HG03342 (cell line): ENCODE data around the gene CAPN5.
"Not testable (repeated sequence)": the region's sequence is repeated elsewhere in the genome, so short reads cannot be mapped to it uniquely, and the experiment has no call there.

ENCODE experiments used
- ATAC-seq: cut with Tn5 transposase; IDR thresholded peaks from one replicate; pipeline ENCODE4 v1.9.1; 2021; ENCODE audit warnings: mild to moderate bottlenecking, moderate library complexity; ENCODE audit not compliant: unreplicated experiment

CAPN5 gene

DNA sequence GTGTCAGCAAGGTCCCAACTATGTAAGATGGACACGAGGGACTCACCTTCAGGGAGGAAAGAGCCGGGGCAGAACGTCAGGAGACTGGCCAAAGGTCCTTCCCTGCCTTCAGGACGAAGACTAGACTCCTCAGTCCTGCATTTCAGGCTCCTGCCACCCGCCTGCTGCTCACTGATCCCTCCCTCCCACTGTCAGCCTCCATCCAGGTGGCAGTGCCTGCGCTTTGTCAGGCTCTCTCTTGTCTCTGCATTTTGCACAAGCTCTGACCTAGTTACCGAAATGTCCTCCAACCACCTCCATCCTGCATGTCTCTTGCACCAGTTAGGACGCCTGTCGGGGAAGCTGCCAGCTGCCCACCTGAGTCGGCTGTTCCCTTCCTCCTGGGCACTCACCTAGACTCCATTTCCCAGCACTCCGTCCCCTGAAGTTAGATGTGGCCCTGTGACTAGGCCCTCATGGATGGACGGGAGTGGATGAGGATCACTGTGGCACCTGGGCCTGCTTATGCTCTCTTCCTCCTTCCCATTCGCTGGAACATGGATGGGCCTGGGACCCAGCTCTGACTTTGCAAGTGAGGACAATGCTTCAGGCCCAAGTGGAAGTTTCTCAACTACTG is 24.6 kb upstream of the CAPN5 start:
- no peak for ATAC-seq

DNA sequence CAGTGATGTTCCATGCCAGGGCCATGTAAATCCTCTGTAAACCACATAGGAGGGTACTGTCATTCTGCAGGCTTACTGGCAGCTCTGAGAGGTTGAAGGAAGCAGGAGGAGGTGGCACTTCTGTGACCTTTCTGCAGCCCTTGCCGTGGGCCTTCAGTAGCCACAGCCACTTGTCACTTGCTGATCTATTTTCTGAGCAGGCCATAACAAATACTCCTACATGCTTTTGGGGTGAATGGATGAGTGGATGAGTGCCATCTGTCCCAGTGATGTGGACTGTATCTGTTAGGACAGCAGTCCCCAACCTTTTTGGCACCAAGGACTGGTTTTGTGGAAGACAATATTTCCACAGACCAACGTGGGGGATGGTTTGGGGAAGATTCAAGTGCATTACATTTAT is 22.4 kb upstream of the CAPN5 start:
- no peak for ATAC-seq

DNA sequence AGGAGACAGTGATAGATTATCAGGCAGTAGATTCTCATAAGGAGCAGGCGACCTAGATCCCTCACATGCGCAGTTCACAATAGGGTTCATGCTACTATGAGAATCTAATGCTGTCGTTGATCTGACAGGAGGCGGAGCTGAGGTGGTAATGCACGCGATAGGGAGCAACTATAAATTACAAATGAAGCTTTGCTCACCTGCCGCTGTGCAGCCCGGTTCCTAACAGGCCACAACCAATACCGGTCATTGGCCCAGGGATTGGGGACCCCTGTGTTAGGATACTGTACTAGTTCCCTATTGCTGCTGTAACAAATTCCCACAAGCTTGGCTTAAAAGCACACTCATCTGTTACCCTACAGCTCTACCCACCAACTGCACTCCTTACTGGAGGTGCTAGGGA is 21.9 kb upstream of the CAPN5 start:
- no peak for ATAC-seq

DNA sequence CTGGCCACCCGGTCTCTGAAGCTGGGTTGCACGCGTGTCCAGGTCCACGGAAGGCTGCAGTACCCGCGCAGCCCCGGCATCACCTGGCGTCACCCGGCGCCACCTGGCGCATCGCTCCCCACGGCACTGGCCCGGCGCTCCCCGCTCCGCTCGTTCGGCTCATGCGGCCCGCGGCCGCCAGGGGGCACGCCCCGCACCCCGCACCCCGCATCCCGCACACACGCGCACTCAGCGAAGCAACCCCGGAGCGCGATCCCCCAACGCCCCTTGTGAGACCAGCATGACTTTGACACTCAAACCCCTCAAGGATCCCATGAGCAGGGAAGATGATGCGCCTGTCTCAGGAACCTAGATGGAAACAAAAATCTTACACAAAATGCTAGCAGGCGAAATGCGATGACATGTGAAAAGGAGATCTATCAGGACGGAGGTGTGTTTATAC is 20.7 kb upstream of the CAPN5 start:
- no peak for ATAC-seq

DNA sequence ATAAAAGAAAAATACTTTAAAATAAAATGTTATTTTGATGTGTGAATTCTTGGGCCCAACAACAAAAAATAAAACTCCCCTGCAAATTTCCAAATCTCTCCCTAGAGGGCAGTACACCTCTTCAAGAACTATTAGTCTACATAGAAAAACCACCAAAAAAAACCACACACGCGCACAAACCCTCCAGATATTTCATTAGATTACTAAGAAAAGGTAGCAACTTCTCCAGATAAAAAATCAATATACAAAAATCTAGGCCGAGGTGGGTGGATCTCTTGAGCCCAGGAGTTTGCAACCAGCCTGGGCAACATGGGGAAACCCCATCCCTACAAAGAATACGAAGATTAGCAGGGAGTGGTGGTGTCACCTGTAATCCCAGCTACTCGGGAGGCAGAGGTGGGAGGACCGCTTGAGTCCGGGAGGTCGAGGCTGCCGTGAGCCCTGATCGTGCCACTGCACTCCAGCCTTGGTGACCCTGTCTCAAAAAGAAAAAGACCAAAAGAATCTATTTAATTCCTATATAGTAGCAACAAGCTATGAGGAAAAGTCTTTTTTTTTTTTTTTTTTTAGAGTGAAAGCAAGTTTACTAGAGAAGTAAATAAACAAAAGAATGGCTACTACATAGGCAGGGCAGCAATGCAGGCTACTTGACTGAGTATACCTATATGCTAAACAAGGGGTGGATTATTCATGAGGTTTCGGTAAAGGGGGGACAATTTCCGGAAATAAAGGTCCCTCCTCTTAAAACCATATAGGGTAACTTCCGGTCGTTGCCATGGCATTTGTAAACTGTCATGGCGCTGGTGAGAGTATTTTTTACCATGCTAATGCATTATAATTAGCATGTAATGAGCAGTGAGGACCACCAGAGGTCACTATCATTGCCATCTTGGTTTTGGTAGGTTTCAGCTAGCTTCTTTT is 19.5 kb upstream of the CAPN5 start:
- peak; percentile 80 for ATAC-seq

DNA sequence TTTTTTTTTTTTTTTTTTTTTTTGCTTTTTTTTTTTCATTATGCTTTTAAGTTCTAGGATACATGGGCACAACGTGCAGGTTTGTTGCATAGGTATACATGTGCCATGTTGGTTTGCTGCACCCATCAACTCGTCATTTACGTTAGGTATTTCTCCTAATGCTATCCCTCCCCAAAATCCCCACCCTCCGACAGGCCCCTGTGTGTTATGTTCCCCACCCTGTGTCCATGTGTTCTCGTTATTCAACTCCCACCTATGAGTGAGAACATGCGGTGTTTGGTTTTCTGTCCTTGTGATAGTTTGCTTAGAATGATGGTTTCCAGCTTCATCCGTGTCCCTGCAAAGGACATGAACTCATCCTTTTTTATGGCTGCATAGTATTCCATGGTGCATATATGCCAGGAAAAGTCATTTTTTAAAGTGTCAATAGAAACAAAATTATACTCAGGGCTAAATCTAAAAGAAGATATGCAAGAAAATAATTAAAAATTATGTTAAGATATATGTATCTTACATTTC is 18.8 kb upstream of the CAPN5 start:
- ATAC-seq = not testable (repeated sequence)

DNA sequence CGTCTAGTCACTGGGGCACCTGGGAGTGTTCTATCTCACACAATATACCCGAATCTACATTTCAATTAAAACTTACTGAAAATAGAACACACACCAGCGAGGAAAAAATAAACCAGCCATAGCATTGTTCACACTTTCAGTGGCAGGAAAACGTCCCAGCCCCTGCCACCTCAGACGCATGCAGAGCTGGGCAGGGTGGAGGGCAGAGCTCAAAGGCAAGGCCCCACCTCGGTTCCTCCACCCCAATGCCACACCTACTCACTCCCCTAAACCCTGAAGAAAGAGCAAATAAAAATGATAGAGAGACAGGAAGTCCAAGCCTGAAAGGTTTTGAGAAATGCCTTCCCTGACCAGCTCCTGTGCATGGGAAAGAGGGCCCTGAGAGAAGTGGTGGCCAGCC is 17.7 kb upstream of the CAPN5 start:
- no peak for ATAC-seq

DNA sequence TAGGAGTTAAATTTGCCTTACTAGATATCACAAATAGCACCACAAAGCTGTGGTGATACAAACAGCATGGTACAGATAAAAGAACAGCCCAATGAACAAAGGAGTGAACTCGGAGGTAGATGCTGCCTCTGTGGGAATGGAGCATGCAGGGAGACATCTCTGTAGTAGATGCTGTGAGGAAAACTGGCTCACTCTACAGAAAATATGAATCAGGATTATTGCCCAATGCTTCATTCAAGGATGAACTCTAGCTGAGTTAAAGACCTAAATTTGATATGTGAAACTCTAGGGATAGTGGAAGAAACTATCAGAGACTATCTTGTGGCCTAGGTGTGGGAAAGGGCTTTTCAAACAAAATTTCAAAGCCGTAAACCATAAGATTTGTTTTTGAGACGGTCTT is 15.3 kb upstream of the CAPN5 start:
- no peak for ATAC-seq

DNA sequence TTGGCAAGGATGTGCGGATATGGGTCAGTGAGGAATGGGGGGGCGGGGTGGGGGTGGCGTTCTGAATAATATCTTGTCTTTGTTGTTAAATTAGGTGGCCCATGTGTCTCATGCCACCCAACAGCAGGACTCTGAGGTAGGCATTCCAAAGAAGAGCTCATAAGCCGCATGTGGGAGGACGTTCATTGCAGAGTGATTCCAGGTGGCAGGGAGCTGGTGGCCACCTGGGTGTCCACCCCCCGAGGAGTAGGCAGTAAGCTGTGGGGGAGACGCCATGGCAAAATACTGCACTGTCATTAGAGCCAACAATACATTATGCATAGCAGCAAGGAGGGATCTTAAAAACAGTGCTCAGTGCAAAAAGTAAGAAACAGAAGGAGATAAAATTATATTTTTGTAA is 14.3 kb upstream of the CAPN5 start:
- no peak for ATAC-seq

DNA sequence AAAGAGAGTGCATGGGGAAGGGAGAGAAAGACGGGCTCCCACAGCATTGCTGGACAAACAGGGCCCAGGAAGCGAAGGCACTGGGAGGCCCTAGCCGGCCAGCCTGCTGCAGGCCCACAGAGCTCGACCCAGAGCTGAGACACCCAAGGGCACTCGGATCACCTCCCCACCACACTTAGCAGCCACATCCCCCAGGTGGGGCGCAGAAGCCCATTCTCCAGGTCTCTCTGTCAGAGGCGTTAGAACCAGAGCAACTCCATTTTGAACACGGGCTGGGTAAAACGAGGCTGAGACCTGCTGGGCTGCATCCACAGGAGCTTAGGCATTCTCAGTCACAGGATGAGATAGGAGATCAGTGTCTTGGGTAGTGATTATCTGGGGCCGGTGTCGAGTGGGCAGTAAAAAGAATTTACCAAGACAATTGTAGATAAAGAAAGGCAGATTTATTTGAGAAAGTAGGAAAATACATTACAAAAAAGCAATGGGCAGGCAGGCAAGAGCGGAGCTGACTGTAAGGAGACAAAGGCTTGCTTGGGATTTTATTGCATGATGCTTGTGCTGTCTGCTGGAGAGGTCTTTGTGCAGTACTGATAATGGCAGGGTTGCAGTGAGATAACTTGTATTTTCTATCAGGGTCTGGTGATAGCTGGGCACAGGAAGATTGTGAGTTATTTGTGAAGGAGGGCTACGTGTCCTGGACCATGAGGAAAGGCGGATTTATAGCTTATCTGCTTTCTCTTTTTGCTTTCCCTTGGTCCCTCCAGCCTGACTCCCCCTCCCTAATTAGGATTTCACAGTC is 13.4 kb upstream of the CAPN5 start:
- no peak for ATAC-seq

DNA sequence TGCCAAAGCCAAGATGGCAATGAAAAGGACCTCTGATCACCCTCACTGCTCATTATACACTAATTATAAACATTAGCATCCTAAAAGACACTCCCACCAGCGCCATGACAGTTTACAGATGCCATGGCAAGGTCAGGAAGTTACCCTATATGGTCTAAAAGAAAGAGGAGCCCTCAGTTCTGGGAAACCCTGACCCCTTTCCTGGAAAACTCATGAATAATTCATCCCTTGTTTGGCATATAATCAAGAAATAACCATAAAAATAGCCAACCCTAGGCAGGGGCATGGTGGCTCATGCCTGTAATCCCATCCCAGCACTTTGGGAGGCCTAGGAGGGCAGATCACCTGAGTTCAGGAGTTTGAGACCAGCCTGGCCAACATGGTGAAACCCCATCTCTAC is 12.7 kb upstream of the CAPN5 start:
- no peak for ATAC-seq

DNA sequence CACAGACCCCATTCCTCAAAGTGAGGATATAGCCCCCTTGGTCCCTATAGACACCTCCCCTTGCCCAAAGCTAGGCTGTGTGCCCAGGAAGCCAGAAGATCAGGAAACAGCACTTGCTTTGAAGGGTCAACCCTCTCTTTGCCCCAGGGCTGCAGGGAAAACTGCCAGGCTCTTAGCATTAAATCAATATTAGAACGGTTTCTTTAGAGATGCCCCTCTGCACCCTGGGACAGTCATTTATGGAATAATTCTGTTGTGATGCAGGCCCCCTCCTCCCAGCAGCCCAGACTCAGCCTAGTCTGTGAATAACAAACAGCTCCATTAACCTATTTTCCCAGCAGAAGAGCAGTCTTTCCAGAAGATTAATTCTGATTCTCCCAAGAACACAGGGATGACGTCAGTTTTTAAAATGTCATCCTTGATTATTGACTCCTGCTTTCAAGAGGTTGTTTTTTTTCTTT is 11.6 kb upstream of the CAPN5 start:
- ATAC-seq = no peak

DNA sequence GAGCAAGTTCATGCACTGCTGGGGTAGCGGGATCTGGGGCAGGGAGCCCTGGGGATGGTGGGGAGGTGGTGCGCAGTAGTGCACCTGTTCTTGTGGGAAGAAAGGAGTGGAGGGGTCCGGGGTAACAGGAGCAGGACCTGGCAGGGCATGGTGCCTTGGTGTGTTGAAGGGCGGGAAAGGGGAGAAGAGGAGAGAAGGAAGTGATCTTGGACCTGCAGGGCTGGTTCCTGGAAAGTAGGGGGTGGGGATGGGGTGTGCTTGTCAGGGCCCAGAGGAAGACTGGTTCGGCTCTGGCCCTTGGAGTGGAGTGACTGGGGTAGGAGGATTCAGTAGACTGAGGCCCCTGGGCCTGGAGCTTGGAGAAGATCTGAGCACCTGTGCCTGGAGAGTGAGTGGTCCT is 10.9 kb upstream of the CAPN5 start:
- no peak for ATAC-seq

DNA sequence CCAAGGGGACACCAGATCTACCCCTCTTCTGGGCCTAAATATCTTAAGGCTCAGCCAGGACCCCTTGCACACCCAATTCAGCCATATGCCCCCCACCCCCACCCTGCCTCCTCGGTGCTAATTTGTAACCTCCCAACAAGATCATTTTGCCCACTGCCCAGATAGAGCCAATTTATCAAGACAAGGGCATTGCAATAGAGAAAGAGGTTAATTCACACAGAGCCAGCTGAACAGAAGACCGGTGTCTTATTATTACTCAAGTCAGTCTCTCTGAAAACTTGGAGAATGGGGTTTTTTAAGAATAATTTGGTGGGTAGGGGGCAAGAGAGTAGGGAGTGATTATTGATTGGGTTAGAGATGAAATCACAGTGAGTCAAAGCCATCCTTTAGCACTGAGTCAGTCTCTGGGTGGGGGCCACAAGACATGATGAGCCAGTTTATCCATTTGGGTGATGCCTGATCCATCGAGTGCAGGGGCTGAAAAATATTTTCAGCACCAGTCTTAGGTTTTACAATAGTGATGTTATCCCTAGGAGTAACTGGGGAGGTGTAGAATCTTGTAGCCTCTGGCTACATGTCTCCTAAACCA is 9.9 kb upstream of the CAPN5 start:
- ATAC-seq = no peak

DNA sequence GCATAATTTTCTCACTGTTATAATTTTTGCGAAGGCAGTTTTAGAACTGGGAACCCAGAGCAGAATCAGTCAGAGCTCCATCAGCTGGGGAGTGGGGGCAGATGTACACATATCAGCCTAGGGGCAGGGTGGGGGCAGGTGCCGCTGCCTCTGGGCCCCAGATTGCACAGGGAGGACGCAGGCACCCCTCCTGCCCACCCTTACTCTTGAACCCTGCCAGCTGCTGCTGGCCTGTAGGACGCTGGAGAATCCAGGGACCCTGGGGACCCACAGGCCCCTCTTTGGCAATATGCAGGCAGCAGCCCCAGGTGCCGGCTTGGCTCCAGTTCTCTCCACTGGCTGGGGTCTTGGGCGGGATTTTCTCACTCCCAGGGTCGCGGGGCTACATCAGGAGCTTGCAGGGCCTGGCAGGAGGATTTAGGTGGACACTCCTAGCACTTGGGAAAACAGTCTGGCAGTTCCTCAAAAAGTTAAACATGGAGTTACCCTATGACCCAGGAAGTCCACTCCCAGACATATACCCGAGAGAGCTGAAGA is 8.8 kb upstream of the CAPN5 start:
- no peak for ATAC-seq

DNA sequence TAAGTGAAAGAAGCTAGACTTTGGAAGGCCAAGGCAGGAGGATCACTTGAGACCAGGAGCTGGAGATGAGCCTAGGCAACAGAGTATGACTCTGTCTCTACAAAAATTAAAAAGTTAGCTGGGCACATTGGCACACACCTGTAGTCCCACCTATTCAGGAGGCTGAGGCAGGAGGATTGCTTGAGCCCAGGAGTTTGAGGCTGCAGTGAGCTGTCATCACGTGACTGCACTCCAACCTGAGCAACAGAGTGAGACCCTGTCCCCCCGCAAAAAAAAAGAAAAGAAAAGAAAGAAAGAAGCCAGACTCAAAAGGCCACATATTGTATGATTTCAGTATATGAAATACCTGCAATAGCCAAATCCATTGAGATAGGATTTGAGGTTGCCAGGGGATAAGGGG is 7.9 kb upstream of the CAPN5 start:
- ATAC-seq = no peak

DNA sequence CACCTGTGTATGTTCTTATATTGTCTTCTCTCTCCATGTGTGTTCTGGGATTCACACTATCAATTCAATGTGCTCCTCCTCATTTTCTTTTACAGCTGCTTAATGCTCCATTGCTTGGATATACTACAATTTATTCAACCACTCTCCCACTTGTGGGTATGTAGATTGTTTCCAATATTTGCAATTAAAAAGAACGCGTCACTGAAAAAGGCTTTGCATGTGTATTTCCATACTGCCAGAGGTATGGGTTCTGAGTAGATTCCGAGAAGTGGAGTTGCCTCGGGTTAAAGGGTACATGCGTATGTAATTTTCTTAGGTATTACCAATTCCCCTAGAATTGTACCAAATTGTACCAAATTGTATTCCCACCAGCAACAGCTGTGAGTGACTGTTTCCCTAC is 7.0 kb upstream of the CAPN5 start:
- no peak for ATAC-seq

DNA sequence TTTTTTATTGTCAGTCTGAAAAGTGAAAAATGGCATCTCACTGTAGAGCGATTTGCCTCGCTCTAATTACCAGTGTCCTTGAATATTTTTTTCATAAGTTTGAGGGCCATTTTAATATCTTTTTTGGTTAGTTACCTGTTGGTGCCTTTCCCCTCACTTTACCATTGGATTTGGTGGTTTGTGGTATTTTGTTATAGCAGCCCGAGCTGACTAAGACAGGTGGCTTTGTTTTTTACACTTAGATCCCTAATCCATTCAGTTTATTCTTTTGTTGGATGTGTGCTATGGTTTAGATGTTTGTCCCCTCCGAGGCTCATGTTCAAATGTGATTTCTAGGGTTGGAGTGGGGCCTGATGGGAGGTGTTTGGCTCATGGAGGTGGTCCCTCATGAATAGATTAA is 6.5 kb upstream of the CAPN5 start:
- no peak for ATAC-seq

DNA sequence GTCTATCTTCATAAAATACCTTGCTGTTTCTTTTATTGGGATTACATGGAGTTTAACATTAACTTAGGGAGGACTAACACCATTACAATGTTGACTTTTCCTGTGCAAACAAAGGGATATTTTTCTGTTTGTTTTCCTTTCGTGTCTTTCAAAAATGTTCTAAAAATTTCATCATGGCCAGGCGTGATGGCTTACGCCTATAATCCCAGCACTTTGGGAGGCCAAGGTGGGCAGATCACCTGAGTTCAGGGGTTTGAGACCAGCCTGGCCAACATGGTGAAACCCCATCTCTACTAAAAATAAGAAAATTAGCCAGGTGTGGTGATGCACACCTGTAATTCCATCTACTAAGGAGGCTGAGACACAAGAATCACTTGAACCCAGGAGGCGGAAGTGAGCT is 5.5 kb upstream of the CAPN5 start:
- ATAC-seq = not testable (repeated sequence)

DNA sequence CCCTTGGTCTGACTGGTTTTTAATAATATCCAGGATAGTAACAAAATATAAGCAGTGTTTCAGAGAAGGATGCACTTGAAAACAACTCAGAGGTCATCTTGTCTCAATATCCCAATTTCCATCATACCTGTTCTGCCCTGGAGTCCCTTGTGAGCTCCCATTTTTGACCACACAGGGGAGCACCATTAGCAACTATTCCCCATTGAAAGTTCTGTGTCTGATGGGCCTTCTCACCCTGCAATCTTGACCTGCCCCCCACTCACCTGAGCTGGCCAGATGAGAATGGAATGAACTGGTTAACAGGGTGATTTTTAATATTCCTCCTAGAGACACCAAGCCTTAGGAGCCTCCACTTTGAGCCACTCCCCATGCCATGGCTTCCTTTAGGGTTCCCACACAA is 3.8 kb upstream of the CAPN5 start:
- no peak for ATAC-seq

DNA sequence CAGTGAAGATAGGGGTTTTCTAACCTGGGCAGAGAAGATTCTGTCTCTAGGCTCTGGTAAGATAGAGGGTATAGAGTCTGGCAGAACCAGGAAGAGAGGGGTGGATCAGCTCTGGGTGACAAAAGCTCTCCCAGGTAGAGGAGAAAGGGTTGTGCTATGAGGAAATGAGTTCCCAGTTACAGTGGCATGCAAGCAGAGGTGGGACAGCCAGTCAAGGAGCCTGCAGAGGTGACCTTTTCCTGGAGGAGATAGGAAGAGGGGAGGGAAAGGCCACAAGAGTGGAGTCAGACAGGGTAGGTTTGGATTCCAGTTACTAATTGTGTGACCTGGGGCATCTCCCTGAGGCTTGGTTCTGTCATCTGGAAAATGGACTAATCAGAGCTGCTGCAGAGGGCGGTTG is 3.4 kb upstream of the CAPN5 start:
- ATAC-seq = no peak
